ENCODE results near the gene DUSP22. TPM values are rescaled to one million over a fixed set of nuclear protein-coding genes. Genes with fewer than 3 reads are reported as not detected.

Gene DUSP22
- total and polyA plus RNA-seq, 9 of the 15 experiments (the other 6 are each of a cell fraction or from before 2014, with no cell fraction given): 9.3 to 19.4 (median 11.8) TPM

- TF ChIP-seq, protein P1, sequence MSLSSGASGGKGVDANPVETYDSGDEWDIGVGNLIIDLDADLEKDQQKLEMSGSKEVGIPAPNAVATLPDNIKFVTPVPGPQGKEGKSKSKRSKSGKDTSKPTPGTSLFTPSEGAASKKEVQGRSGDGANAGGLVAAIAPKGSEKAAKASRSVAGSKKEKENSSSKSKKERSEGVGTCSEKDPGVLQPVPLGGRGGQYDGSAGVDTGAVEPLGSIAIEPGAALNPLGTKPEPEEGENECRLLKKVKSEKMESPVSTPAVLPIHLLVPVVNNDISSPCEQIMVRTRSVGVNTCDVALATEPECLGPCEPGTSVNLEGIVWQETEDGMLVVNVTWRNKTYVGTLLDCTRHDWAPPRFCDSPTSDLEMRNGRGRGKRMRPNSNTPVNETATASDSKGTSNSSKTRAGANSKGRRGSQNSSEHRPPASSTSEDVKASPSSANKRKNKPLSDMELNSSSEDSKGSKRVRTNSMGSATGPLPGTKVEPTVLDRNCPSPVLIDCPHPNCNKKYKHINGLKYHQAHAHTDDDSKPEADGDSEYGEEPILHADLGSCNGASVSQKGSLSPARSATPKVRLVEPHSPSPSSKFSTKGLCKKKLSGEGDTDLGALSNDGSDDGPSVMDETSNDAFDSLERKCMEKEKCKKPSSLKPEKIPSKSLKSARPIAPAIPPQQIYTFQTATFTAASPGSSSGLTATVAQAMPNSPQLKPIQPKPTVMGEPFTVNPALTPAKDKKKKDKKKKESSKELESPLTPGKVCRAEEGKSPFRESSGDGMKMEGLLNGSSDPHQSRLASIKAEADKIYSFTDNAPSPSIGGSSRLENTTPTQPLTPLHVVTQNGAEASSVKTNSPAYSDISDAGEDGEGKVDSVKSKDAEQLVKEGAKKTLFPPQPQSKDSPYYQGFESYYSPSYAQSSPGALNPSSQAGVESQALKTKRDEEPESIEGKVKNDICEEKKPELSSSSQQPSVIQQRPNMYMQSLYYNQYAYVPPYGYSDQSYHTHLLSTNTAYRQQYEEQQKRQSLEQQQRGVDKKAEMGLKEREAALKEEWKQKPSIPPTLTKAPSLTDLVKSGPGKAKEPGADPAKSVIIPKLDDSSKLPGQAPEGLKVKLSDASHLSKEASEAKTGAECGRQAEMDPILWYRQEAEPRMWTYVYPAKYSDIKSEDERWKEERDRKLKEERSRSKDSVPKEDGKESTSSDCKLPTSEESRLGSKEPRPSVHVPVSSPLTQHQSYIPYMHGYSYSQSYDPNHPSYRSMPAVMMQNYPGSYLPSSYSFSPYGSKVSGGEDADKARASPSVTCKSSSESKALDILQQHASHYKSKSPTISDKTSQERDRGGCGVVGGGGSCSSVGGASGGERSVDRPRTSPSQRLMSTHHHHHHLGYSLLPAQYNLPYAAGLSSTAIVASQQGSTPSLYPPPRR (CRISPR knock-in tag; IDR thresholded peaks at IDR 0.05; ENCODE audit: borderline replicate concordance): 0 out of 2 replicates have a peak, but pooled peaks have one; percentile 56
- TF ChIP-seq FOXK1 (CRISPR knock-in tag; IDR thresholded peaks at IDR 0.05; ENCODE audit: borderline replicate concordance): 0 out of 2 replicates have a peak, but pooled peaks have one; percentile 25
- no peak for TF ChIP-seq SETDB1 (IDR thresholded peaks at IDR 0.05; ENCODE audit: low read length)
- TF ChIP-seq, protein P2, sequence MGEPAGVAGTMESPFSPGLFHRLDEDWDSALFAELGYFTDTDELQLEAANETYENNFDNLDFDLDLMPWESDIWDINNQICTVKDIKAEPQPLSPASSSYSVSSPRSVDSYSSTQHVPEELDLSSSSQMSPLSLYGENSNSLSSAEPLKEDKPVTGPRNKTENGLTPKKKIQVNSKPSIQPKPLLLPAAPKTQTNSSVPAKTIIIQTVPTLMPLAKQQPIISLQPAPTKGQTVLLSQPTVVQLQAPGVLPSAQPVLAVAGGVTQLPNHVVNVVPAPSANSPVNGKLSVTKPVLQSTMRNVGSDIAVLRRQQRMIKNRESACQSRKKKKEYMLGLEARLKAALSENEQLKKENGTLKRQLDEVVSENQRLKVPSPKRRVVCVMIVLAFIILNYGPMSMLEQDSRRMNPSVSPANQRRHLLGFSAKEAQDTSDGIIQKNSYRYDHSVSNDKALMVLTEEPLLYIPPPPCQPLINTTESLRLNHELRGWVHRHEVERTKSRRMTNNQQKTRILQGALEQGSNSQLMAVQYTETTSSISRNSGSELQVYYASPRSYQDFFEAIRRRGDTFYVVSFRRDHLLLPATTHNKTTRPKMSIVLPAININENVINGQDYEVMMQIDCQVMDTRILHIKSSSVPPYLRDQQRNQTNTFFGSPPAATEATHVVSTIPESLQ (CRISPR knock-in tag; IDR thresholded peaks at IDR 0.05): 0 out of 2 replicates have a peak, but pooled peaks have one; percentile 64
- TF ChIP-seq GATAD2A (IDR thresholded peaks at IDR 0.05): no peak
- peak; percentile 65; the same call in 1 of the 2 replicates for TF ChIP-seq POLR2H (tag; IDR thresholded peaks at IDR 0.05; ENCODE audit: low read depth)
- peak; percentile 72 for TF ChIP-seq GABPA (tag; conservative IDR thresholded peaks at IDR 0.05; ENCODE audit: low read depth)
- peak; percentile 51 for TF ChIP-seq SAP30 (IDR thresholded peaks at IDR 0.05; ENCODE audit: borderline replicate concordance, insufficient read depth, low read depth, low read length, poor library complexity, severe bottlenecking)
- TF ChIP-seq RB1 (IDR thresholded peaks at IDR 0.05; ENCODE audit: low read depth): peak; percentile 55
- no peak for TF ChIP-seq CCNT2 (IDR thresholded peaks at IDR 0.05; ENCODE audit: borderline replicate concordance, extremely low read depth, insufficient read length, low read depth, low read length)
- no peak for TF ChIP-seq LEF1 (IDR thresholded peaks at IDR 0.05)
- no peak for TF ChIP-seq GABPB2 (CRISPR knock-in tag; conservative IDR thresholded peaks at IDR 0.05)
- no peak for TF ChIP-seq HNRNPUL1 (IDR thresholded peaks at IDR 0.05; ENCODE audit: low read length)
- TF ChIP-seq, protein P3, sequence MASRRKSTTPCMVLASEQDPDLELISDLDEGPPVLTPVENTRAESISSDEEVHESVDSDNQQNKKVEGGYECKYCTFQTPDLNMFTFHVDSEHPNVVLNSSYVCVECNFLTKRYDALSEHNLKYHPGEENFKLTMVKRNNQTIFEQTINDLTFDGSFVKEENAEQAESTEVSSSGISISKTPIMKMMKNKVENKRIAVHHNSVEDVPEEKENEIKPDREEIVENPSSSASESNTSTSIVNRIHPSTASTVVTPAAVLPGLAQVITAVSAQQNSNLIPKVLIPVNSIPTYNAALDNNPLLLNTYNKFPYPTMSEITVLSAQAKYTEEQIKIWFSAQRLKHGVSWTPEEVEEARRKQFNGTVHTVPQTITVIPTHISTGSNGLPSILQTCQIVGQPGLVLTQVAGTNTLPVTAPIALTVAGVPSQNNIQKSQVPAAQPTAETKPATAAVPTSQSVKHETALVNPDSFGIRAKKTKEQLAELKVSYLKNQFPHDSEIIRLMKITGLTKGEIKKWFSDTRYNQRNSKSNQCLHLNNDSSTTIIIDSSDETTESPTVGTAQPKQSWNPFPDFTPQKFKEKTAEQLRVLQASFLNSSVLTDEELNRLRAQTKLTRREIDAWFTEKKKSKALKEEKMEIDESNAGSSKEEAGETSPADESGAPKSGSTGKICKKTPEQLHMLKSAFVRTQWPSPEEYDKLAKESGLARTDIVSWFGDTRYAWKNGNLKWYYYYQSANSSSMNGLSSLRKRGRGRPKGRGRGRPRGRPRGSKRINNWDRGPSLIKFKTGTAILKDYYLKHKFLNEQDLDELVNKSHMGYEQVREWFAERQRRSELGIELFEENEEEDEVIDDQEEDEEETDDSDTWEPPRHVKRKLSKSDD (conservative IDR thresholded peaks at IDR 0.05; ENCODE audit: low read length): no peak
- no peak for TF ChIP-seq C11orf30 (IDR thresholded peaks at IDR 0.05; ENCODE audit: low read depth)
- TF ChIP-seq BCOR (IDR thresholded peaks at IDR 0.05): 0 out of 2 replicates have a peak, but pooled peaks have one; percentile 8
- peak; percentile 34 for TF ChIP-seq TFAP4 (CRISPR knock-in tag; IDR thresholded peaks at IDR 0.05; ENCODE audit: borderline replicate concordance)
Measured at GRCh38 chr6:292506-293192, 362 bp downstream of the DUSP22 start (continued).
